GM12801 (cell line): ENCODE measurements around the gene PIP4K2B.

Source experiments
- CTCF ChIP-seq: IDR thresholded peaks from one replicate; pipeline ENCODE4 v1.5.1; 2011; ENCODE audit warnings: control low read depth; ENCODE audit not compliant: insufficient read length; ENCODE audit errors: extremely low read depth

Gene PIP4K2B

GRCh38 chr17:38740806-38741205, 58.5 kb downstream of the PIP4K2B start:
- no peak for TF ChIP-seq CTCF

GRCh38 chr17:38740044-38740443, 59.3 kb downstream of the PIP4K2B start:
- no peak for TF ChIP-seq CTCF

GRCh38 chr17:38739305-38739704, 60.1 kb downstream of the PIP4K2B start:
- no peak for TF ChIP-seq CTCF

- TF ChIP-seq CTCF: no peak
These were observed 60.7 kb downstream of the PIP4K2B start for GRCh38 chr17:38738686-38739085.

GRCh38 chr17:38738007-38738662, 61.2 kb downstream of the PIP4K2B start:
- TF ChIP-seq CTCF: no peak

- no peak for TF ChIP-seq CTCF
These were observed 64.0 kb downstream of the PIP4K2B start for GRCh38 chr17:38735161-38735997.

GRCh38 chr17:38733982-38734973, 65.1 kb downstream of the PIP4K2B start:
- no peak for TF ChIP-seq CTCF
